K562 (cell line): ENCODE results near the gene MAP2K7. TPM values are rescaled to one million over a fixed set of nuclear protein-coding genes. Genes with fewer than 3 reads are reported as not detected.

Source experiments
- BRD9 ChIP-seq: fragments of 450-650 bp; IDR thresholded peaks from 2 replicates; pipeline ENCODE4 v1.6.1; 2018; ENCODE audit warnings: low read depth; ENCODE audit not compliant: partially characterized antibody
- CCNT2 ChIP-seq: IDR thresholded peaks from 2 replicates; pipeline ENCODE4 v1.6.1; 2011; ENCODE audit warnings: borderline replicate concordance, low read depth, mild to moderate bottlenecking, moderate library complexity, mixed read lengths, low read length; ENCODE audit not compliant: insufficient read length; ENCODE audit errors: extremely low read depth
- CREB3L1 ChIP-seq: fragments of 450-650 bp; IDR thresholded peaks from 2 replicates; pipeline ENCODE4 v1.6.1; 2014; ENCODE audit warnings: low read depth, mild to moderate bottlenecking, moderate library complexity, borderline replicate concordance
- CTCFL ChIP-seq: IDR thresholded peaks from 2 replicates; pipeline ENCODE4 v1.6.1; 2011; ENCODE audit warnings: borderline replicate concordance, low read depth, mild to moderate bottlenecking, moderate library complexity, low read length; ENCODE audit not compliant: insufficient read depth, poor library complexity, severe bottlenecking
- E2F1 ChIP-seq: sonication (generic); formaldehyde crosslinking; IDR thresholded peaks from 2 replicates; pipeline ENCODE4 v1.8.1; 2023; ENCODE audit warnings: mild to moderate bottlenecking, missing genetic modification reagents, moderate library complexity
- EGR1 ChIP-seq: fragments of 450-650 bp; conservative IDR thresholded peaks from 2 replicates; pipeline ENCODE4 v1.6.1; 2017; ENCODE audit warnings: mild to moderate bottlenecking
- HMGN3 ChIP-seq: IDR thresholded peaks from 2 replicates; pipeline ENCODE4 v1.6.1; 2011; ENCODE audit warnings: borderline replicate concordance, low read depth, mild to moderate bottlenecking, mixed read lengths, low read length; ENCODE audit not compliant: insufficient read length; ENCODE audit errors: extremely low read depth
- MCM2 ChIP-seq: fragments of 450-650 bp; IDR thresholded peaks from 2 replicates; pipeline ENCODE4 v1.6.1; 2017; ENCODE audit warnings: low read depth, mild to moderate bottlenecking
- NELFE ChIP-seq: IDR thresholded peaks from 2 replicates; pipeline ENCODE4 v1.6.1; 2011; ENCODE audit warnings: mild to moderate bottlenecking; ENCODE audit not compliant: insufficient read depth, insufficient read length
- POLR2A ChIP-seq: fragments of 450-650 bp; conservative IDR thresholded peaks from 2 replicates; pipeline ENCODE4 v1.6.1; 2016
- POLR2AphosphoS5 ChIP-seq: IDR thresholded peaks from 2 replicates; pipeline ENCODE4 v1.6.1; 2011; ENCODE audit warnings: mild to moderate bottlenecking, low read depth, low read length, moderate library complexity; ENCODE audit not compliant: control insufficient read depth, insufficient read depth
- PRDM10 ChIP-seq: fragments of 450-650 bp; IDR thresholded peaks from 2 replicates; pipeline ENCODE4 v1.6.1; 2018; ENCODE audit not compliant: partially characterized antibody
- SMARCA5 ChIP-seq: fragments of 450-650 bp; IDR thresholded peaks from 2 replicates; pipeline ENCODE4 v1.6.1; 2016
- SUPT5H ChIP-seq: fragments of 450-650 bp; IDR thresholded peaks from 2 replicates; pipeline ENCODE4 v1.6.1; 2016
- TBP ChIP-seq: optimal IDR thresholded peaks from 2 replicates; pipeline ENCODE3; 2011; ENCODE audit warnings: low read depth, low read length, improper control_type of control experiment
- TCF15 ChIP-seq: fragments of 250-450 bp; sonication (Bioruptor Pico); IDR thresholded peaks from 2 replicates; pipeline ENCODE4 v1.8.0; 2022; ENCODE audit warnings: moderate library complexity, mild to moderate bottlenecking, inconsistent platforms
- ZNF444 ChIP-seq: fragments of 250-450 bp; sonication (Bioruptor Pico); IDR thresholded peaks from 2 replicates; pipeline ENCODE4 v1.4.0; 2020; ENCODE audit warnings: mild to moderate bottlenecking, moderate library complexity
- polyA plus RNA-seq, 8 experiments: library from polyadenylated mRNA; depleted of rRNA in 4 of 8; stranded (reverse) in 5 of 8; unstranded in 3 of 8; fragments of >200 nt; fragmentation: Nextera tagmentation in 2 of 8; fragmentation: Illumina TruSeq in 1 of 8; extraction: Ambion mirVana in 2 of 8; extraction: Trizol in 1 of 8; gene quantifications; 2 replicates each; pipeline versions ENCODE4 v1.2.1 to v1.2.3, GENCODE V29; 2011 to 2014; ENCODE audit warnings: inconsistent platforms in 1 of 8, missing spikeins in 1 of 8
- total RNA-seq, 7 experiments: library from RNA; depleted of rRNA in 6 of 7; stranded (reverse); fragments of >200 nt in 6 of 7; fragmentation: Illumina TruSeq in 2 of 7; extraction: Trizol in 2 of 7; gene quantifications; 2 replicates each; pipeline versions ENCODE4 v1.2.1 to v1.2.3, GENCODE V29; 2011 to 2021; ENCODE audit warnings: low replicate concordance in 1 of 7

Gene MAP2K7
- total and polyA plus RNA-seq, 9 of the 15 experiments (the other 6 are each of a cell fraction or from before 2014, with no cell fraction given), result 0.51 to 45.8 (median 14.1) TPM

GRCh38 chr19:7888145-7888825, 15.4 kb upstream of the MAP2K7 start, which contains the start of gene LRRC8E (continued):
- TF ChIP-seq PRDM10, result peak; percentile 96
- TF ChIP-seq SUPT5H, result peak; percentile 79
- TF ChIP-seq CREB3L1, result no peak
- TF ChIP-seq E2F1 (CRISPR knock-in tag), result peak; percentile 65
- no peak for TF ChIP-seq ZNF444 (CRISPR knock-in tag)
- TF ChIP-seq TCF15, result no peak
- TF ChIP-seq BRD9, result no peak
- no peak for TF ChIP-seq NELFE
- TF ChIP-seq TBP, result peak; percentile 59
- no peak for TF ChIP-seq SMARCA5
- peak; percentile 5 for TF ChIP-seq CTCFL
- peak; percentile 44 for TF ChIP-seq HMGN3
- peak; percentile 40 for TF ChIP-seq CCNT2
- TF ChIP-seq POLR2A, result peak; percentile 82
- TF ChIP-seq MCM2, result no peak
- TF ChIP-seq EGR1, result peak; percentile 36; the same call in 1 of the 2 replicates
- peak; percentile 60; the same call in 1 of the 2 replicates for TF ChIP-seq POLR2AphosphoS5
